MM.1S (cell line): ENCODE measurements around the gene TRAF1.

Experiments used
- DNase-seq: peaks from one replicate; pipeline ENCODE4 v3.0.0-alpha.2; 2015
- H2AFZ ChIP-seq: fragments of 300-600 bp; sonication (generic); 2 replicates; pipeline ENCODE4 v1.6.0; 2016; ENCODE audit warnings: antibody characterized with exemption, low read length
- H3F3A ChIP-seq: fragments of 300-600 bp; sonication (generic); 2 replicates; pipeline ENCODE4 v1.6.1; 2016; ENCODE audit warnings: mild to moderate bottlenecking, antibody characterized with exemption, low read length, moderate library complexity, mixed read lengths; ENCODE audit not compliant: insufficient read depth
- H3K27ac ChIP-seq: fragments of 300-600 bp; sonication (generic); 2 replicates; pipeline ENCODE4 v1.5.1; 2016; ENCODE audit warnings: mild to moderate bottlenecking, low read length
- H3K27me3 ChIP-seq: fragments of 300-600 bp; sonication (generic); replicated peaks from 2 replicates; pipeline ENCODE4 v1.6.0; 2016; ENCODE audit warnings: low read length; ENCODE audit not compliant: insufficient read depth
- H3K36me3 ChIP-seq: fragments of 300-600 bp; sonication (generic); replicated peaks from 2 replicates; pipeline ENCODE4 v1.6.1; 2016; ENCODE audit warnings: mild to moderate bottlenecking, low read length, mixed read lengths; ENCODE audit not compliant: insufficient read depth
- H3K4me1 ChIP-seq: fragments of 300-600 bp; sonication (generic); 2 replicates; pipeline ENCODE4 v1.6.1; 2016; ENCODE audit warnings: low read length, mixed read lengths
- H3K4me2 ChIP-seq: fragments of 300-600 bp; sonication (generic); 2 replicates; pipeline ENCODE4 v1.6.0; 2016; ENCODE audit warnings: low read depth, low read length
- H3K4me3 ChIP-seq: fragments of 300-600 bp; sonication (generic); 2 replicates; pipeline ENCODE4 v1.5.1; 2016; ENCODE audit warnings: low read length, mixed read lengths
- H3K79me2 ChIP-seq: fragments of 300-600 bp; sonication (generic); 2 replicates; pipeline ENCODE4 v1.6.1; 2016; ENCODE audit warnings: mixed run types, low read length, mixed read lengths
- H3K9ac ChIP-seq: fragments of 300-600 bp; sonication (generic); 2 replicates; pipeline ENCODE4 v1.6.1; 2016; ENCODE audit warnings: low read length, mixed read lengths
- H3K9me2 ChIP-seq: fragments of 300-600 bp; sonication (generic); replicated peaks from 2 replicates; pipeline ENCODE4 v1.6.1; 2016; ENCODE audit warnings: mild to moderate bottlenecking, low read length, mixed read lengths; ENCODE audit not compliant: insufficient read depth
- H3K9me3 ChIP-seq: fragments of 300-600 bp; sonication (generic); replicated peaks from 2 replicates; pipeline ENCODE4 v1.6.1; 2016; ENCODE audit warnings: mild to moderate bottlenecking, low read length, mixed read lengths; ENCODE audit not compliant: insufficient read depth
- H4K20me1 ChIP-seq: fragments of 300-600 bp; sonication (generic); 2 replicates; pipeline ENCODE4 v1.6.1; 2016; ENCODE audit warnings: mild to moderate bottlenecking, low read length, moderate library complexity, mixed read lengths; ENCODE audit not compliant: insufficient read depth
- CTCF ChIP-seq: fragments of 300-600 bp; sonication (generic); IDR thresholded peaks from 2 replicates; pipeline ENCODE4 v1.5.1; 2016; ENCODE audit warnings: antibody characterized with exemption, low read length, mixed read lengths
- EZH2 ChIP-seq: fragments of 300-600 bp; sonication (generic); optimal IDR thresholded peaks from 2 replicates; pipeline ENCODE3; 2017; ENCODE audit warnings: low read depth, mild to moderate bottlenecking, antibody characterized with exemption, low read length, mixed read lengths
- EZH2phosphoT487 ChIP-seq: fragments of 300-600 bp; sonication (generic); IDR thresholded peaks from 2 replicates; pipeline ENCODE4 v1.6.1; 2018; ENCODE audit warnings: antibody characterized with exemption, low read length

TRAF1 gene

DNA sequence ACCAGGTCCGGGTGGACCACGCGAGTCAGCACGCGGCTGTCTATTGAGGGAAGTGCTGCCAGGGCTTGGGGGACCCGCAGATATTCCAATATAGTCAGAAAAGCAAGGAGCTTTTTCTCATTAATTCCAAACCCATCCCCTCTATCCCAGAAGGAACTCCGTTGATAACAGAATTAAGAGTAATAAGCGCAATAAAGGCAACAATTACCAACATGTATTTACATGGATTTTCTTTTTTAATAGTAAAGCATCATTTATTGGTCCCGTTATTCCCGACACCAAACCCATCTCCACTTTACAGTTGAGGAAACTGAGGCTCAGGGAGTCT, 57.3 kb downstream of the TRAF1 start:
- Histone ChIP-seq H3K27ac (peak overlapping the region; percentile 46; the same call in 1 of the 2 replicates), H3K36me3 (0 out of 2 replicates have a peak, but pooled peaks cover 7% of the 10 kb centered on the region), H3K4me2 (peak overlapping the region; percentile 90), H3K4me3 (peak overlapping the region; percentile 59), H4K20me1 (no peaks in the 10 kb centered on the region), H3K79me2 (peaks cover 17% of the 10 kb centered on the region), H3K9me3 (no peaks in the 10 kb centered on the region), H3K9me2 (no peaks in the 10 kb centered on the region), H3K27me3 (no peaks in the 10 kb centered on the region), H3K4me1 (peaks cover 33% of the 10 kb centered on the region), H2AFZ (peak overlapping the region; percentile 70; the same call in 1 of the 2 replicates), H3F3A (peaks cover 39% of the 10 kb centered on the region), H3K9ac (peak overlapping the region; percentile 38; the same call in 1 of the 2 replicates)
- no peak for DNase-seq
- no peak for TF ChIP-seq CTCF
- no peak for TF ChIP-seq EZH2phosphoT487
- TF ChIP-seq EZH2: no peak

DNA sequence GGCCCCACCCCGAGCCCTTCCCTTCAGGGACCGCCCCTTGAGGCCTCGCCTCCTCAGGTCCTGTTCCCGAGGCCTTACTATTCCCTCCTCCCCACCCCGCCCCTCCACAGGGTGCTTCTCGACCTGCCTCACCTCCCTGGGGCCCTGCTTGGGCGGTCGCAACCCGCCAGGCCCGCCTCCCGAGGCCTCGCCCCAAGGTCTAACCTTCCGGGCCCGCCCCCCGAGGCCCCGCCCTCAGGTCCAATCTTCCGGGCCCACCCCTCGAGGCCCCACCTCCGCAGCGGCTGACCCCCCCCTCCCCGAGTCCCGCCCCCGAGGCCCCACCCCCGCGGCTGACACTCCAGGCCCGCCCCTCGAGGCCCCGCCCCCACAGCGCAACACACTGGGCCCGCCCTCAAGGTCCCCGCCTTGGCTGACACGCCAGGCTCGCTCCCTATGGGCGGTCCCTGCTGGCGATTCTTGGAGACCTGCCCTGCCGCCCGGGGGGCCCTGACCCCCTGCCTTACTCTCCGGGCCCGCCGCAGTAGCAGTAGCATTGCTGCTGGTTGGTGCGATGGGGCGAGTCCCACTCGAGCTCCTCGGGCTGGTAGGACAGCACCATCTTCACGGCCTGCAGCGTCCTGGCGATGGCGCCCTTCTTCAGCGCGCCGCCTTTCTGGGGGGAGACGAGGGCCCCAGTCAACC, 57.8 kb downstream of the TRAF1 start:
- H3K9me3 ChIP-seq: no peaks in the 10 kb centered on the region
- TF ChIP-seq CTCF (peak; percentile 44), EZH2phosphoT487 (no peak), EZH2 (no peak)
- H3K36me3 ChIP-seq: 0 out of 2 replicates have a peak, but pooled peaks cover 7% of the 10 kb centered on the region
- peak overlapping the region; percentile 90 for H3K4me2 ChIP-seq
- H3K9me2 ChIP-seq: no peaks in the 10 kb centered on the region
- H3F3A ChIP-seq: peaks cover 34% of the 10 kb centered on the region
- H4K20me1 ChIP-seq: no peaks in the 10 kb centered on the region
- H2AFZ ChIP-seq: peak overlapping the region; percentile 70
- peak overlapping the region; percentile 59 for H3K4me3 ChIP-seq
- no peaks in the 10 kb centered on the region for H3K27me3 ChIP-seq
- peaks cover 12% of the 10 kb centered on the region for H3K79me2 ChIP-seq
- peaks cover 28% of the 10 kb centered on the region for H3K4me1 ChIP-seq
- H3K27ac ChIP-seq: peak overlapping the region; percentile 46; the same call in 1 of the 2 replicates
- H3K9ac ChIP-seq: peak overlapping the region; percentile 38; the same call in 1 of the 2 replicates
- peak; percentile 98 for DNase-seq

DNA sequence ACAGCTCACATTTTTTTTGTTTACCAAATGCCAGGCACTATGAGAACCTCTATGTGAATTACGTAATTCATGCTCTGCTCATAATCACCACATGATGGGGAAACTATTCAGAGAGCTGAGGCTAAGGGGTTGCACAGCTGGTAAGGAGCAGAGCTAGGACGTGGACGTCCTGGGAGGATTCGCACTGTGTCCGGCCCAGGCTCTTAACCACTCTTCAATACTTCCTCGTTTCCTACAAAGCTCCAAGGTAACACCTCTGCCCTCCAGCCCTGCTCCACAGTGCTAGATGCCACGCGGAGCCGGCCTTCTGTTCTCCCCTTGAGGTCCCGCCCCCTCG, 58.3 kb downstream of the TRAF1 start:
- DNase-seq: no peak
- peak overlapping the region; percentile 30; the same call in 1 of the 2 replicates for H3K27ac ChIP-seq

More for the DNA sequence above, 58.3 kb downstream of the TRAF1 start:
- Histone ChIP-seq H3K9me3 (no peaks in the 10 kb centered on the region), H3K9me2 (no peaks in the 10 kb centered on the region), H2AFZ (0 out of 2 replicates have a peak overlapping the region, but pooled peaks have one; percentile 2), H4K20me1 (no peaks in the 10 kb centered on the region), H3K4me3 (peak overlapping the region; percentile 45; the same call in 1 of the 2 replicates), H3F3A (peaks cover 29% of the 10 kb centered on the region), H3K4me1 (peaks cover 23% of the 10 kb centered on the region), H3K27me3 (no peaks in the 10 kb centered on the region), H3K36me3 (0 out of 2 replicates have a peak, but pooled peaks cover 7% of the 10 kb centered on the region), H3K9ac (peak overlapping the region; percentile 12; the same call in 1 of the 2 replicates), H3K79me2 (peaks cover 12% of the 10 kb centered on the region), H3K4me2 (peak overlapping the region; percentile 84)
- TF ChIP-seq EZH2 (no peak), EZH2phosphoT487 (no peak), CTCF (no peak)
